Measurements from ENCODE around the gene SLC38A7.

The SLC38A7 gene

DNA sequence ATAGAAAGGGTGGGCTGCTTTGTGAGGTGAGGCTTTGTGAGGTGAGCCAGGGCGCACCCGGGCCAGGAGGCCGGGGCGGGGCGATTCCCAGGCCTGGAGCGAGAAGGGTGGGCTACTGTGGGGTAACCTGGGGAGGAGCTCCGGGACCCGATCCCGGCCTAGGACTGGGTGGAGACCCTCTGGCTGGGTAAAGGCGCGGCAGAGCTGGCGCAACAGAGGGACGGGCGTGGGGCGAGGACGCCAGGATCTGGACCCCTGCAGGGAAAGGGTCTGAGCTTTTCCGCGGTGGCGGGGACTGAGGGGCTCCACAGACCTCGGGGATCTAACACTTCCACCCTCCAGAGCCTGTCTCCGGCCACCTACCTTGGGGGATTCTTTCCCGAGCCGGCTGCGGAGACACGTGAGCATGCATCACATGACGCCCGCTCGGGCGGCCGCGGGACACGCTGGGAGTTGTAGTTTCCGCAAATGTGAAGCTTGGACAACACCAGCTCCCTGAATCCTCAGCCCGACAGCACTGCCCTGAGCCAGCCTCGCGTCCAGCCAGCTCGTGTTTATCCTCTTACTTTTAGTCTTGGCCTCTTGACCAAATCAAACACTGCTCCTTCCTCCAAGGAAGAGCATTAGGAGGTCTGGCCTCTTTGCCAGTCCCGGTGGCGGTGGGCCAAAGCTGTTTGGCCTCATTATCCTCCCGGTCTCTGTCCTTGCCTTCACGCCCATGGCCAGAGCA, at the start of gene SLC38A7:
TSS of gene SLC38A7 (minus strand) at position 417 of the 730 bp plus-strand sequence. CDS start 4,644 bp downstream, outside the sequence.
- peaks cover 13% of the 10 kb centered on the region for H3K4me1 ChIP-seq (ENCODE audit: control insufficient read depth, insufficient read depth, low read length)
- peak within 1 kb of the TSS; percentile 94 for H3K9ac ChIP-seq (ENCODE audit: low read length)
- H3K36me3 ChIP-seq (ENCODE audit: control insufficient read depth, insufficient read depth, low read length) = peaks cover 5% of the 10 kb centered on the region
- no peaks in the 10 kb centered on the region for H3K27me3 ChIP-seq (ENCODE audit: control insufficient read depth, insufficient read depth, low read length)
- H3K27ac ChIP-seq (ENCODE audit: low read depth, low read length) = peak within 1 kb of the TSS; percentile 55
- peak within 1 kb of the TSS; percentile 95 for H3K4me3 ChIP-seq (ENCODE audit: low read length)

DNA sequence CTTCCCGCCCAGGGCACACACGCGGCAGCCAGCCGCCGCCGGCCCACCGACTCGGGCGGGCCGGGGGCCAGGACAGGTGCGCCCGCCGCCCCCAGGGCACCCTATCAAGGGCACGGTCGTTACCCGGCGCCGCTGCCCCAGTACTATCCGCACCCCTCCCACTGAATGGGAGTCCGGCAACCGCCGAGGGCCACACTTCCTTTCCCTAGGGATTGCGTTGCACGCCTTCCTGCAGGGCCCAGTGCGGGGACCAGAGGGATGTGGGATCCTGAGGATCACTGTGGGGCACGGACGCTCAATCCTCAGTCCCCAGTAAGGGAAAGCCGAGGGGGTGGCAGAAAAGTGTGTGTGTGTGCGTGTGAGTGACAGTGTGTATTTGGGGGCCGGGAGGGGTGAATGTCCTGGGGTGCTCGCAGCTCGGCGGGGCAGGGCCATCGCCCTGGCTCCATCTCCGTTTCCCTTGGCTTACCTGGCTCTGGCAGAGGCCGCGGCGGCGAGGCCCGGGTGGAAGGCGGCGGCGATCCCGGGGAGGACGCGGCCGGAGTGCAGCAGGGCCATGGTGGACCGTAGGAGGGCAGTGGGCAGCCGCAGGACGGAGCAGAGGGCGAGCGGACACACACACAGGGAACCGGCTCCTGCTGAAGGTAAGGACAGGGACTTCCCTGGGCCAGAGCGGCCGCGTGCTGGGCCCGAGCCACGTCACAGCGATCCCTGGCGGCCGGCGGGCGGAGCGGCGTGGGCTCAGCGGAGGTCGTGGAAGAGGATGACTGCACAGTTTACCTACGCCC, 49.3 kb upstream of the SLC38A7 start, which contains the start of gene GOT2:
TSS of gene GOT2 (minus strand) at position 646 of the 788 bp plus-strand sequence. CDS start at position 558, 88 bp downstream.
- Histone ChIP-seq H3K4me3 (ENCODE audit: low read length) (peak within 1 kb of the TSS; percentile 73), H3K27ac (ENCODE audit: low read depth, low read length) (peak within 1 kb of the TSS; percentile 61), H3K27me3 (ENCODE audit: control insufficient read depth, insufficient read depth, low read length) (no peaks in the 10 kb centered on the region), H3K4me1 (ENCODE audit: control insufficient read depth, insufficient read depth, low read length) (no peaks in the 10 kb centered on the region), H3K36me3 (ENCODE audit: control insufficient read depth, insufficient read depth, low read length) (no peaks in the 10 kb centered on the region), H3K9ac (ENCODE audit: low read length) (peak within 1 kb of the TSS; percentile 51)

DNA sequence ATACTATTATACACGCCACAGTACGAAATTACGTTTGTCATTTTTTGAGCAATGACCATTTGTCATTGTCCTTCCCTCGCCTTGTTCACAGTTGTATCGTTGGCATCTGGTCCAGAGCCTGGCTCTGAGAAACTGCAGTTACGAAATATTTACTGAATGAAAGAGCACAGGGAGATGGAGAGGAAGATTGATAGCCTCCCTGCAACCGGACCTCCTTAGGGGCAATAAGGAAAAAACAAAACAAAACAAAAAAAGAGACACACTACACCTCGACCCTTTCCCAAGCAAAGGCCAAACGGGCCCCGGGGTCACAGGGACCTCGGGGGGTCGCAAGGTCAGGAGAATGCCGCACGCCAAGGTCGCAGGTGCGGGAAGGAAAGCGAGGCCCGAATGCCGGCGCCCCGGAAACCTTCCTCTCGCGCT, 48.7 kb upstream of the SLC38A7 start:
- Histone ChIP-seq H3K4me1 (ENCODE audit: control insufficient read depth, insufficient read depth, low read length) (no peaks in the 10 kb centered on the region), H3K36me3 (ENCODE audit: control insufficient read depth, insufficient read depth, low read length) (no peaks in the 10 kb centered on the region), H3K27me3 (ENCODE audit: control insufficient read depth, insufficient read depth, low read length) (no peaks in the 10 kb centered on the region), H3K9ac (ENCODE audit: low read length) (no peak overlapping the region), H3K27ac (ENCODE audit: low read depth, low read length) (peak overlapping the region; percentile 61), H3K4me3 (ENCODE audit: low read length) (peak overlapping the region; percentile 73)

DNA sequence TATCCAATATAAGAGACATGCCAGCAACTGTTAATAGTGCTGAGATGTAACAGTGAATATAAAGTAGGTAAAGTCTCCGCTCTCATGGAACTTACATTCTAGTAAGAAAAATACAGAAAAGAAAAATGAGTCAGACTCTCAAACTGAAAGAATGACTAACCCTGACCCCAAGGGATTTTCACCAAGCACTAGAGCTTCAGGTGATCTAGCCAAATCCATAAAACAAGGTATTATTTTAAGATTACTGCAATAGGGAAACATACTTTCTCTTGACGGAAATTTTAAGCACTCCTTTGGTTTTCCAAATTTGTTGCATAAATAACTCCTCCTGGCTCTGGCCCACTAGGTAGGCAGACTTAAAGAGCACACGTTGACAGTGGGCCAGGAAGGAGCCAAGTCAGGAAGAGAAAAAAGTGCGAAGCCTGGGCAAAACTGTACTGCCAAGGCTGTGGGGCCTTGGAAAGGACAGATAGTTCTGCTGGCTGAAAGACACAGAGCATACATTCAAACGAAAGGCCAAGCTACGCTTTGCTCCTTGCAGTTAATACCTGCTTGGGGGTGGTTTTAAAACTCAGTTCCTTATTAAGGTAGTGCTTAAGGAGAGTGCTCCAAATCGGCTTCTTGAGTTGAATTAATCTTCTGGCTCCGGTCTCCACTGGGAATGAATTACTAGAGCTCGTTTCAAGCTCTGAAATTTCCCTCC, 48.1 kb upstream of the SLC38A7 start:
- H3K27ac ChIP-seq (ENCODE audit: low read depth, low read length) = no peak overlapping the region
- no peaks in the 10 kb centered on the region for H3K27me3 ChIP-seq (ENCODE audit: control insufficient read depth, insufficient read depth, low read length)
- H3K9ac ChIP-seq (ENCODE audit: low read length) = no peak overlapping the region
- H3K36me3 ChIP-seq (ENCODE audit: control insufficient read depth, insufficient read depth, low read length) = no peaks in the 10 kb centered on the region
- peak overlapping the region; percentile 73 for H3K4me3 ChIP-seq (ENCODE audit: low read length)
- no peaks in the 10 kb centered on the region for H3K4me1 ChIP-seq (ENCODE audit: control insufficient read depth, insufficient read depth, low read length)

- no peak overlapping the region for H3K27ac ChIP-seq (ENCODE audit: low read depth, low read length)
- no peak overlapping the region for H3K9ac ChIP-seq (ENCODE audit: low read length)
- H3K4me3 ChIP-seq (ENCODE audit: low read length) = no peak overlapping the region
- no peaks in the 10 kb centered on the region for H3K4me1 ChIP-seq (ENCODE audit: control insufficient read depth, insufficient read depth, low read length)
- no peaks in the 10 kb centered on the region for H3K36me3 ChIP-seq (ENCODE audit: control insufficient read depth, insufficient read depth, low read length)
- H3K27me3 ChIP-seq (ENCODE audit: control insufficient read depth, insufficient read depth, low read length) = no peaks in the 10 kb centered on the region
These were observed 46.3 kb upstream of the SLC38A7 start for GRCh38 chr16:58730724-58731370.

- Histone ChIP-seq H3K27ac (ENCODE audit: low read depth, low read length) (no peak overlapping the region), H3K27me3 (ENCODE audit: control insufficient read depth, insufficient read depth, low read length) (no peaks in the 10 kb centered on the region), H3K9ac (ENCODE audit: low read length) (no peak overlapping the region), H3K4me1 (ENCODE audit: control insufficient read depth, insufficient read depth, low read length) (no peaks in the 10 kb centered on the region), H3K4me3 (ENCODE audit: low read length) (no peak overlapping the region), H3K36me3 (ENCODE audit: control insufficient read depth, insufficient read depth, low read length) (peaks cover 2% of the 10 kb centered on the region)
These were observed 43.4 kb upstream of the SLC38A7 start for GRCh38 chr16:58727796-58728568.

DNA sequence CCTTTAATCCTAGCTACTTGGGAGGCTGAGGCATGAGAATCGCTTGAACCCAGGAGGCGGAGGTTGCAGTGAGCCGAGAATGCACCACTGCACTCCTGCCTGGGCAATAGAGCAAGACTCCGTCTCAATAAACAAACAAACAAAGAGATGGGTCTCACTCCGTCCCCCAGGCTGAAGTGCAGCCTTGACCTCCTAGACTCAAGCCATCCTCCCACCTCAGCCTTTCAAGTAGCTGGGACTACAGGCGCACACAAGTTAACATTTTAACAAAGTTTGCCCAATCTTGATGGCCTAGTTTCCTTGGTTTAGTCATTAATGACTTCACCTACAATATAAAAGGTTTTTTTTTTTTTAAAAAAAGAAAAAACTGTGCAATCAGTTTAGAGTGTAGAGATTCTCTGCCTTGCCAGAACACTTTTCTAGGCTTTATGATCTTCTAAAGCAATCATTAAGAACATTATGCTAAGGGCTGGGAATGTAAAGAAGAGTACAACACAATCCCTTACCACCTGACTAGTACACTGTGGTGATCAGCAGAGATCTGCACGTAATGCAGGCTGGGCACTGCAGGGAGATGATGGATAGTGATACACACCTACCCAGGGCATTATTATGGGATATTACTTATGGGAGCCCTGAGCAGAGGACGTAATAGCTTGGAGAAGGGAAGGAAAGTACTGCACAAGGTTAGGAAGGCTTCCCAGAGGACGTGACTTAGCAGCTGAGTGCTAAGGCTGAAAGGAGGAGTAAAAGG, 42.6 kb upstream of the SLC38A7 start:
- peaks cover 2% of the 10 kb centered on the region for H3K36me3 ChIP-seq (ENCODE audit: control insufficient read depth, insufficient read depth, low read length)
- H3K9ac ChIP-seq (ENCODE audit: low read length) = no peak overlapping the region
- H3K27ac ChIP-seq (ENCODE audit: low read depth, low read length) = no peak overlapping the region
- H3K4me3 ChIP-seq (ENCODE audit: low read length) = no peak overlapping the region
- no peaks in the 10 kb centered on the region for H3K27me3 ChIP-seq (ENCODE audit: control insufficient read depth, insufficient read depth, low read length)
- H3K4me1 ChIP-seq (ENCODE audit: control insufficient read depth, insufficient read depth, low read length) = no peaks in the 10 kb centered on the region

- no peak overlapping the region for H3K9ac ChIP-seq (ENCODE audit: low read length)
- no peak overlapping the region for H3K4me3 ChIP-seq (ENCODE audit: low read length)
- no peaks in the 10 kb centered on the region for H3K27me3 ChIP-seq (ENCODE audit: control insufficient read depth, insufficient read depth, low read length)
- no peak overlapping the region for H3K27ac ChIP-seq (ENCODE audit: low read depth, low read length)
- no peaks in the 10 kb centered on the region for H3K4me1 ChIP-seq (ENCODE audit: control insufficient read depth, insufficient read depth, low read length)
- peaks cover 13% of the 10 kb centered on the region for H3K36me3 ChIP-seq (ENCODE audit: control insufficient read depth, insufficient read depth, low read length)
These were observed 38.5 kb upstream of the SLC38A7 start for GRCh38 chr16:58723109-58723508.

GRCh38 chr16:58717994-58718393, 33.4 kb upstream of the SLC38A7 start:
- H3K4me3 ChIP-seq (ENCODE audit: low read length) = no peak overlapping the region
- H3K9ac ChIP-seq (ENCODE audit: low read length) = no peak overlapping the region
- no peak overlapping the region for H3K27ac ChIP-seq (ENCODE audit: low read depth, low read length)
- no peaks in the 10 kb centered on the region for H3K4me1 ChIP-seq (ENCODE audit: control insufficient read depth, insufficient read depth, low read length)
- peaks cover 25% of the 10 kb centered on the region for H3K36me3 ChIP-seq (ENCODE audit: control insufficient read depth, insufficient read depth, low read length)
- no peaks in the 10 kb centered on the region for H3K27me3 ChIP-seq (ENCODE audit: control insufficient read depth, insufficient read depth, low read length)

DNA sequence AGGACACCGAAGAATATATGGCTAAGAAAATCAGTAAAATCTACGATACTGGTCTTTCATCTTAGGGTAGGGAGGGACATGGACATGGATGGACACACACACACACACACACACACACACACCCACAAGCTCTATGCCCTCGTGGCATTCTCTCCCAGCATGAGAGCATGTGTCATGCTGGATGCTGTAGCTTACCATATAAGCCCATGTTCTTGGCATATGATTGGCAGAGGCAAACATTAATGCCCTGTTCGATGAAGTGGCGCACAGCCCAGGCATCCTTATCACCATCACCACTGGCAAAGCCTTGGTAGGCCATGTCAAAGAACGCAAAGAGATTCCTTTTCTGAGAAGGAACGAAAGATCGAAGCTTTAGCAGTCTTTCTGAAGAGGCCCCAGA, 31.9 kb upstream of the SLC38A7 start:
- no peaks in the 10 kb centered on the region for H3K4me1 ChIP-seq (ENCODE audit: control insufficient read depth, insufficient read depth, low read length)
- H3K36me3 ChIP-seq (ENCODE audit: control insufficient read depth, insufficient read depth, low read length) = peaks cover 25% of the 10 kb centered on the region
- no peaks in the 10 kb centered on the region for H3K27me3 ChIP-seq (ENCODE audit: control insufficient read depth, insufficient read depth, low read length)
- no peak overlapping the region for H3K27ac ChIP-seq (ENCODE audit: low read depth, low read length)
- no peak overlapping the region for H3K9ac ChIP-seq (ENCODE audit: low read length)
- no peak overlapping the region for H3K4me3 ChIP-seq (ENCODE audit: low read length)

GRCh38 chr16:58713742-58714141, 29.2 kb upstream of the SLC38A7 start:
- Histone ChIP-seq H3K4me1 (ENCODE audit: control insufficient read depth, insufficient read depth, low read length) (no peaks in the 10 kb centered on the region), H3K27ac (ENCODE audit: low read depth, low read length) (no peak overlapping the region), H3K36me3 (ENCODE audit: control insufficient read depth, insufficient read depth, low read length) (peaks cover 21% of the 10 kb centered on the region), H3K9ac (ENCODE audit: low read length) (no peak overlapping the region), H3K27me3 (ENCODE audit: control insufficient read depth, insufficient read depth, low read length) (no peaks in the 10 kb centered on the region), H3K4me3 (ENCODE audit: low read length) (no peak overlapping the region)
